Upper lobe of right lung (tissue), 1 donor: ENCODE results near the gene ADCY4. TPM values are rescaled to one million over a fixed set of nuclear protein-coding genes. Genes with fewer than 3 reads are reported as not detected.

Experiments used
- ATAC-seq: fragments of 200-7000 bp; cut with Tn5 transposase; one replicate; pipeline ENCODE4 v1.9.1; 2020; ENCODE audit warnings: mild to moderate bottlenecking, moderate library complexity
- DNase-seq: peaks from one replicate; pipeline ENCODE4 v3.0.0-alpha.2; 2020
- H3K27ac ChIP-seq: fragments of 200-600 bp; one replicate; pipeline ENCODE4 v1.8.0; 2022
- H3K27me3 ChIP-seq: fragments of 200-600 bp; one replicate; pipeline ENCODE4 v1.8.0; 2022; ENCODE audit warnings: mild to moderate bottlenecking
- H3K36me3 ChIP-seq: fragments of 200-600 bp; one replicate; pipeline ENCODE4 v1.8.0; 2022
- H3K4me1 ChIP-seq: fragments of 200-600 bp; one replicate; pipeline ENCODE4 v1.8.0; 2022
- H3K4me3 ChIP-seq: fragments of 200-600 bp; one replicate; pipeline ENCODE4 v1.8.0; 2022; ENCODE audit warnings: mild to moderate bottlenecking
- H3K9me3 ChIP-seq: fragments of 200-600 bp; one replicate; pipeline ENCODE4 v1.8.0; 2022
- intact Hi-C: fragments of 100-400 bp; cut with DNase I; formaldehyde crosslinking; loops from one replicate; pipeline ENCODE4 v1.11.0; 2022
- total RNA-seq: library from RNA; stranded (reverse); fragmentation: NEBNext Ultra II Directional; extraction: Animal tissue kit (Norgen Biotek cat#: 25700); gene quantifications from one replicate; pipeline ENCODE4 v1.2.1, GENCODE V29; 2021
- TF ChIP-seq, protein P1 (sequence below): fragments of 200-600 bp; IDR thresholded peaks from one replicate; pipeline ENCODE4 v1.8.0; 2022; ENCODE audit warnings: antibody characterized with exemption
- donor health status: DM: no; HTN: yes; CAD: no; lungs with severe emphysema.

ADCY4 gene
- total RNA-seq, 1 donor from 2014 or later: 54.5 TPM

DNA sequence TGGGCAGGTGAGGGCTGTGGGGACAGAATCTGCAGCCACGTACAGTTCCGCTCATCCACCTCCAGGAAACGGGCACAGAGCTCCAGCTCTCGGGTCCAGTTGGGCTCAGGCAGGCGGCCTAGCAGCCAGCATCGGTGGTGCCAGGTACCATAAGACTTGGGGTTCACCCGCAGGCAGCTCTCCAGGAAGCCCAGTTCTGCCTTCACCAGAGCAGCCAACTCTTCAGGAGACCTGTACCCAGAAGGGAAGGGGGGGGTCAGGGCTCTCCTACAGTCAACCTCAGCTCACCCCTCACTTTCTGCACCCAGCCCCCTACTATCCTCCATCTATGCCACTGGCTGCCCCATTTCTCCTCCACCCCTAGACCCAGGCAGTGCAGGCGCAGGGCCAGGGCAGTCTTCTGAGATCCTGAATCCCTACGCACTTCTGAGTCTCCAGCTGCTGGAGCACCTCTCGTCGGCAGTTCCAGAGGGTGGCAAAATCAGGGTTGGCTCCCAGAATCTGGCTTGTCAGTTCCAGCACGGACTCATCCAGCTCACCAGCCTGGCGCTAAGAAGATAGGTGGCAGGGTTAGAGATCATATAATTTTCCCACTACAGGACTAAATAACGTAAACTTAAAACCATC is 64.8 kb downstream of the ADCY4 start:
- H3K4me1 ChIP-seq: peaks cover 32% of the 10 kb centered on the region
- no peak for DNase-seq
- H3K27me3 ChIP-seq: no peaks in the 10 kb centered on the region
- TF ChIP-seq, protein P1, sequence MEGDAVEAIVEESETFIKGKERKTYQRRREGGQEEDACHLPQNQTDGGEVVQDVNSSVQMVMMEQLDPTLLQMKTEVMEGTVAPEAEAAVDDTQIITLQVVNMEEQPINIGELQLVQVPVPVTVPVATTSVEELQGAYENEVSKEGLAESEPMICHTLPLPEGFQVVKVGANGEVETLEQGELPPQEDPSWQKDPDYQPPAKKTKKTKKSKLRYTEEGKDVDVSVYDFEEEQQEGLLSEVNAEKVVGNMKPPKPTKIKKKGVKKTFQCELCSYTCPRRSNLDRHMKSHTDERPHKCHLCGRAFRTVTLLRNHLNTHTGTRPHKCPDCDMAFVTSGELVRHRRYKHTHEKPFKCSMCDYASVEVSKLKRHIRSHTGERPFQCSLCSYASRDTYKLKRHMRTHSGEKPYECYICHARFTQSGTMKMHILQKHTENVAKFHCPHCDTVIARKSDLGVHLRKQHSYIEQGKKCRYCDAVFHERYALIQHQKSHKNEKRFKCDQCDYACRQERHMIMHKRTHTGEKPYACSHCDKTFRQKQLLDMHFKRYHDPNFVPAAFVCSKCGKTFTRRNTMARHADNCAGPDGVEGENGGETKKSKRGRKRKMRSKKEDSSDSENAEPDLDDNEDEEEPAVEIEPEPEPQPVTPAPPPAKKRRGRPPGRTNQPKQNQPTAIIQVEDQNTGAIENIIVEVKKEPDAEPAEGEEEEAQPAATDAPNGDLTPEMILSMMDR: no peak
- H3K27ac ChIP-seq: no peak overlapping the region
- no peaks in the 10 kb centered on the region for H3K9me3 ChIP-seq
- H3K36me3 ChIP-seq: peaks cover 38% of the 10 kb centered on the region
- no peak overlapping the region for H3K4me3 ChIP-seq
- intact Hi-C loops: no loop called here
- ATAC-seq: no peak

- Histone ChIP-seq H3K36me3 (peaks cover 40% of the 10 kb centered on the region), H3K27me3 (no peaks in the 10 kb centered on the region), H3K4me3 (no peak overlapping the region), H3K4me1 (peaks cover 28% of the 10 kb centered on the region), H3K27ac (no peak overlapping the region), H3K9me3 (no peaks in the 10 kb centered on the region)
- DNase-seq (no peak), ATAC-seq (no peak)
- TF ChIP-seq, protein P1: no peak
- intact Hi-C loops: no loop called here
These were observed 65.5 kb downstream of the ADCY4 start for GRCh38 chr14:24269368-24269767.

Other genes with a start within 250 kb of the ADCY4 start
- gene PCK2, start 240.8 kb downstream of the ADCY4 start, total RNA-seq: 39.9 TPM
- gene DCAF11, start 220.3 kb downstream of the ADCY4 start, total RNA-seq: 57.8 TPM
- 2.8 TPM for gene NRL, start 220.1 kb downstream of the ADCY4 start, total RNA-seq
- 1.1 TPM for gene FITM1, start 204.4 kb downstream of the ADCY4 start, total RNA-seq
- gene PSME1, start 198.9 kb downstream of the ADCY4 start, total RNA-seq: 171 TPM
- gene EMC9, start 193.5 kb downstream of the ADCY4 start, total RNA-seq: 10.5 TPM
- 138 TPM for gene PSME2, start 188.5 kb downstream of the ADCY4 start, total RNA-seq
- 52.3 TPM for gene RNF31, start 187.6 kb downstream of the ADCY4 start, total RNA-seq
- 123 TPM for gene IRF9, start 173.8 kb downstream of the ADCY4 start, total RNA-seq
- gene REC8, start 163.0 kb downstream of the ADCY4 start, total RNA-seq: 18.5 TPM
- 25.1 TPM for gene IPO4, start 146.3 kb downstream of the ADCY4 start, total RNA-seq
- 52.0 TPM for gene TM9SF1, start 139.6 kb downstream of the ADCY4 start, total RNA-seq
- not detected for gene TSSK4, start 129.4 kb downstream of the ADCY4 start, total RNA-seq
- 48.0 TPM for gene CHMP4A, start 121.6 kb downstream of the ADCY4 start, total RNA-seq
- gene MDP1, start 119.0 kb downstream of the ADCY4 start, total RNA-seq: 17.8 TPM
- 142 TPM for gene NEDD8, start 102.7 kb downstream of the ADCY4 start, total RNA-seq
- 73.2 TPM for gene GMPR2, start 102.1 kb downstream of the ADCY4 start, total RNA-seq
- gene TINF2, start 92.4 kb downstream of the ADCY4 start, total RNA-seq: 92.3 TPM
- gene TGM1, start 71.9 kb downstream of the ADCY4 start, total RNA-seq: 12.3 TPM
- 50.3 TPM for gene RABGGTA, start 63.5 kb downstream of the ADCY4 start, total RNA-seq
- 28.0 TPM for gene DHRS1, start 35.3 kb downstream of the ADCY4 start, total RNA-seq
- gene NOP9, start 35.2 kb downstream of the ADCY4 start, total RNA-seq: 21.4 TPM
- gene CIDEB, start 27.1 kb downstream of the ADCY4 start, total RNA-seq: 18.8 TPM
- 6.4 TPM for gene LTB4R2, start 24.9 kb downstream of the ADCY4 start, total RNA-seq
- 9.8 TPM for gene LTB4R, start 23.6 kb downstream of the ADCY4 start, total RNA-seq
- 23.4 TPM for gene RIPK3, start 4.9 kb upstream of the ADCY4 start, total RNA-seq
- gene NFATC4, start 33.1 kb upstream of the ADCY4 start, total RNA-seq: 42.5 TPM
- gene NYNRIN, start 63.9 kb upstream of the ADCY4 start, total RNA-seq: 16.6 TPM
- gene CBLN3, start 94.6 kb upstream of the ADCY4 start, total RNA-seq: 2.9 TPM
- gene KHNYN, start 94.9 kb upstream of the ADCY4 start, total RNA-seq: 56.2 TPM
- 61.6 TPM for gene SDR39U1, start 107.7 kb upstream of the ADCY4 start, total RNA-seq
- 1.4 TPM for gene CMA1, start 173.2 kb upstream of the ADCY4 start, total RNA-seq
- 9.7 TPM for gene CTSG, start 241.2 kb upstream of the ADCY4 start, total RNA-seq